Activated CD4-positive, alpha-beta T cell treated with anti-CD3 and anti-CD28 coated beads, Interleukin-2, amount 10 ng/mL, durations not matched to agents 24 days and 14 days (primary cell): ENCODE data around the gene ZC3HAV1L. TPM values are rescaled to one million over a fixed set of nuclear protein-coding genes. Genes with fewer than 3 reads are reported as not detected.
A peak's percentile ranks its signal among the peaks of the same experiment; 100 is the strongest.
"Not testable (repeated sequence)": the region's sequence is repeated elsewhere in the genome, so short reads cannot be mapped to it uniquely, and the experiment has no call there.

ENCODE experiments used
- DNase-seq: peaks from one replicate; pipeline ENCODE4 v3.0.0; 2022
- H3K27ac Mint-ChIP-seq: one replicate; pipeline ENCODE4 v1.8.0; 2022; ENCODE audit warnings: mild to moderate bottlenecking, mixed read lengths
- H3K27me3 Mint-ChIP-seq: one replicate; pipeline ENCODE4 v1.8.0; 2022; ENCODE audit warnings: mixed read lengths
- H3K36me3 Mint-ChIP-seq: one replicate; pipeline ENCODE4 v1.8.0; 2022; ENCODE audit warnings: low read depth, mild to moderate bottlenecking, mixed read lengths
- H3K4me1 Mint-ChIP-seq: one replicate; pipeline ENCODE4 v1.8.0; 2021; ENCODE audit warnings: mixed read lengths
- H3K4me3 Mint-ChIP-seq: one replicate; pipeline ENCODE4 v1.8.0; 2022; ENCODE audit warnings: mild to moderate bottlenecking, moderate library complexity, mixed read lengths
- H3K9me3 Mint-ChIP-seq: one replicate; pipeline ENCODE4 v1.8.0; 2021; ENCODE audit warnings: mixed read lengths
- intact Hi-C: fragments of 100-400 bp; cut with micrococcal nuclease; formaldehyde crosslinking; loops from one replicate; pipeline ENCODE4 v1.15.1; 2023
- total RNA-seq: library from RNA; stranded (reverse); gene quantifications from 2 replicates; pipeline ENCODE4 v1.2.3, GENCODE V29; 2022

The ZC3HAV1L gene
- total RNA-seq, 1 donor from 2014 or later: 38.5 TPM

GRCh38 chr7:139066315-139066714 is 30.5 kb upstream of the ZC3HAV1L start:
- Mint-ChIP-seq H3K4me3 (no peak overlapping the region), H3K4me1 (peaks cover 57% of the 10 kb centered on the region), H3K27me3 (no peaks in the 10 kb centered on the region), H3K27ac (peak overlapping the region; percentile 26), H3K36me3 (peaks cover 77% of the 10 kb centered on the region), H3K9me3 (no peaks in the 10 kb centered on the region)
- no peak for DNase-seq
- intact Hi-C loops: no loop called here

GRCh38 chr7:139065323-139065722 is 29.5 kb upstream of the ZC3HAV1L start:
- Mint-ChIP-seq H3K9me3 (no peaks in the 10 kb centered on the region), H3K4me3 (no peak overlapping the region), H3K27me3 (no peaks in the 10 kb centered on the region), H3K27ac (peak overlapping the region; percentile 62), H3K4me1 (peaks cover 66% of the 10 kb centered on the region), H3K36me3 (peaks cover 83% of the 10 kb centered on the region)
- intact Hi-C loops: no loop called here
- no peak for DNase-seq

- Mint-ChIP-seq H3K27ac (peak overlapping the region; percentile 74), H3K9me3 (no peaks in the 10 kb centered on the region), H3K27me3 (no peaks in the 10 kb centered on the region), H3K4me1 (peaks cover 64% of the 10 kb centered on the region), H3K36me3 (peaks cover 78% of the 10 kb centered on the region), H3K4me3 (peak overlapping the region; percentile 28)
- DNase-seq: no peak
- intact Hi-C loops: loop anchor here (2.0 kb wide), 2 partner anchors 13 to 17 kb away; no protein-coding TSS in a partner anchor
Measured at GRCh38 chr7:139061416-139061815, 25.6 kb upstream of the ZC3HAV1L start.

GRCh38 chr7:139060695-139061237 is 24.9 kb upstream of the ZC3HAV1L start:
- intact Hi-C loops: loop anchor here (2.0 kb wide), 2 partner anchors 14 to 16 kb away; no protein-coding TSS in a partner anchor

GRCh38 chr7:139059905-139060304 is 24.1 kb upstream of the ZC3HAV1L start:
- Mint-ChIP-seq H3K36me3 (peaks cover 71% of the 10 kb centered on the region), H3K4me1 (peaks cover 56% of the 10 kb centered on the region), H3K27me3 (no peaks in the 10 kb centered on the region), H3K9me3 (no peaks in the 10 kb centered on the region), H3K4me3 (peak overlapping the region; percentile 3), H3K27ac (peak overlapping the region; percentile 74)
- no peak for DNase-seq
- intact Hi-C loops: loop anchor here (2.0 kb wide), 2 partner anchors 15 kb away; no protein-coding TSS in a partner anchor

More at GRCh38 chr7:139060695-139061237, 24.9 kb upstream of the ZC3HAV1L start:
- Mint-ChIP-seq H3K4me1 (peaks cover 61% of the 10 kb centered on the region), H3K9me3 (no peaks in the 10 kb centered on the region), H3K36me3 (peaks cover 77% of the 10 kb centered on the region), H3K4me3 (peak overlapping the region; percentile 28), H3K27me3 (no peaks in the 10 kb centered on the region), H3K27ac (peak overlapping the region; percentile 74)
- no peak for DNase-seq

- H3K4me3 Mint-ChIP-seq: no peak overlapping the region
- no peaks in the 10 kb centered on the region for H3K9me3 Mint-ChIP-seq
- H3K27ac Mint-ChIP-seq: peak overlapping the region; percentile 42
- peaks cover 54% of the 10 kb centered on the region for H3K4me1 Mint-ChIP-seq
- no peaks in the 10 kb centered on the region for H3K27me3 Mint-ChIP-seq
- peaks cover 69% of the 10 kb centered on the region for H3K36me3 Mint-ChIP-seq
- intact Hi-C loops: no loop called here
- no peak for DNase-seq
Measured at GRCh38 chr7:139058943-139059342, 23.1 kb upstream of the ZC3HAV1L start.

GRCh38 chr7:139055674-139056073 is 19.8 kb upstream of the ZC3HAV1L start:
- peaks cover 67% of the 10 kb centered on the region for H3K36me3 Mint-ChIP-seq
- intact Hi-C loops: no loop called here
- no peak for DNase-seq
- H3K4me1 Mint-ChIP-seq: peaks cover 38% of the 10 kb centered on the region
- no peak overlapping the region for H3K4me3 Mint-ChIP-seq
- H3K27me3 Mint-ChIP-seq: no peaks in the 10 kb centered on the region
- peak overlapping the region; percentile 62 for H3K27ac Mint-ChIP-seq
- no peaks in the 10 kb centered on the region for H3K9me3 Mint-ChIP-seq

GRCh38 chr7:139054656-139055055 is 18.8 kb upstream of the ZC3HAV1L start:
- intact Hi-C loops, H3K4me3 Mint-ChIP-seq, H3K9me3 Mint-ChIP-seq, H3K27me3 Mint-ChIP-seq, DNase-seq: not testable (repeated sequence)
- peaks cover 69% of the 10 kb centered on the region for H3K36me3 Mint-ChIP-seq
- peaks cover 35% of the 10 kb centered on the region for H3K4me1 Mint-ChIP-seq
- peak overlapping the region; percentile 30 for H3K27ac Mint-ChIP-seq

- Mint-ChIP-seq H3K36me3 (peaks cover 73% of the 10 kb centered on the region), H3K4me1 (peaks cover 40% of the 10 kb centered on the region), H3K9me3 (no peaks in the 10 kb centered on the region), H3K27me3 (no peaks in the 10 kb centered on the region), H3K4me3 (no peak overlapping the region), H3K27ac (no peak overlapping the region)
- DNase-seq: no peak
- intact Hi-C loops: no loop called here
Measured at GRCh38 chr7:139054101-139054500, 18.3 kb upstream of the ZC3HAV1L start.

- H3K36me3 Mint-ChIP-seq: peaks cover 73% of the 10 kb centered on the region
- no peaks in the 10 kb centered on the region for H3K27me3 Mint-ChIP-seq
- intact Hi-C loops: no loop called here
- no peak for DNase-seq
- peaks cover 40% of the 10 kb centered on the region for H3K4me1 Mint-ChIP-seq
- no peak overlapping the region for H3K27ac Mint-ChIP-seq
- no peaks in the 10 kb centered on the region for H3K9me3 Mint-ChIP-seq
- H3K4me3 Mint-ChIP-seq: no peak overlapping the region
Measured at GRCh38 chr7:139051655-139052054, 15.8 kb upstream of the ZC3HAV1L start.

GRCh38 chr7:139049936-139050335 is 14.1 kb upstream of the ZC3HAV1L start:
- Mint-ChIP-seq H3K27me3 (no peaks in the 10 kb centered on the region), H3K4me1 (peaks cover 52% of the 10 kb centered on the region), H3K36me3 (peaks cover 78% of the 10 kb centered on the region), H3K4me3 (no peak overlapping the region), H3K9me3 (peaks cover 4% of the 10 kb centered on the region), H3K27ac (peak overlapping the region; percentile 57)
- intact Hi-C loops: no loop called here
- no peak for DNase-seq

GRCh38 chr7:139049111-139049510 is 13.3 kb upstream of the ZC3HAV1L start:
- intact Hi-C loops: no loop called here
- DNase-seq: no peak
- Mint-ChIP-seq H3K4me3 (no peak overlapping the region), H3K9me3 (peaks cover 4% of the 10 kb centered on the region), H3K27me3 (no peaks in the 10 kb centered on the region), H3K27ac (peak overlapping the region; percentile 13), H3K36me3 (peaks cover 80% of the 10 kb centered on the region), H3K4me1 (peaks cover 55% of the 10 kb centered on the region)

GRCh38 chr7:139047970-139048369 is 12.1 kb upstream of the ZC3HAV1L start:
- Mint-ChIP-seq H3K9me3 (peaks cover 4% of the 10 kb centered on the region), H3K4me3 (no peak overlapping the region), H3K4me1 (peaks cover 59% of the 10 kb centered on the region), H3K27ac (peak overlapping the region; percentile 23), H3K27me3 (no peaks in the 10 kb centered on the region), H3K36me3 (peaks cover 79% of the 10 kb centered on the region)
- intact Hi-C loops: no loop called here
- DNase-seq: no peak

- peaks cover 4% of the 10 kb centered on the region for H3K9me3 Mint-ChIP-seq
- H3K27ac Mint-ChIP-seq: peak overlapping the region; percentile 52
- H3K4me1 Mint-ChIP-seq: peaks cover 65% of the 10 kb centered on the region
- no peaks in the 10 kb centered on the region for H3K27me3 Mint-ChIP-seq
- H3K36me3 Mint-ChIP-seq: peaks cover 77% of the 10 kb centered on the region
- no peak for DNase-seq
- peak overlapping the region; percentile 50 for H3K4me3 Mint-ChIP-seq
- intact Hi-C loops: no loop called here
Measured at GRCh38 chr7:139046143-139046542, 10.3 kb upstream of the ZC3HAV1L start.
